Measurements from ENCODE around the gene ATAT1. TPM values are rescaled to one million over a fixed set of nuclear protein-coding genes. Genes with fewer than 3 reads are reported as not detected.
A peak's percentile ranks its signal among the peaks of the same experiment; 100 is the strongest.

The ATAT1 gene
- total RNA-seq, 1 experiment from 2014 or later, result 29.4 TPM

GRCh38 chr6:30678964-30679726 is 52.5 kb downstream of the ATAT1 start:
- intact Hi-C loops (cut with micrococcal nuclease; ENCODE audit: unreplicated experiment), result loop anchor here (1.0 kb wide), 2 partner anchors 43 to 198 kb away; no protein-coding TSS in a partner anchor
- CTCF ChIA-PET, result interaction anchor here (0.6 to 1.0 kb wide), 6 partner anchors 38 to 242 kb away, joined by 3 to 6 read pairs (median 4); partner anchors contain the start of gene MDC1
- H3F3A ChIP-seq (ENCODE audit: insufficient read depth, low read depth), result peaks cover 63% of the 10 kb centered on the region
- H3K27me3 ChIP-seq (ENCODE audit: insufficient read depth, low read depth), result no peaks in the 10 kb centered on the region
- peak in 1 of 2 experiments; percentile 74 for DNase-seq
- H3K4me1 ChIP-seq (replicated peaks; ENCODE audit: insufficient read depth), result peaks cover 30% of the 10 kb centered on the region
- POLR2A ChIA-PET (ENCODE audit: unreplicated experiment), result interaction anchor here (0.6 to 0.8 kb wide), 2 partner anchors 19 to 38 kb away, joined by 3 to 34 read pairs; partner anchors contain the start of gene MDC1
- H3K27ac ChIP-seq, result no peak overlapping the region
- H3K36me3 ChIP-seq (ENCODE audit: low read depth), result no peaks in the 10 kb centered on the region
- H3K4me2 ChIP-seq, result 0 out of 2 replicates have a peak overlapping the region, but pooled peaks have one; percentile 3
- no peaks in the 10 kb centered on the region for H4K20me1 ChIP-seq (ENCODE audit: insufficient read depth)
- H3K4me3 ChIP-seq, result no peak overlapping the region
- BruUV-seq (replicated peaks), result no TSS peak
- no peak overlapping the region for H2AFZ ChIP-seq
- H3K9me3 ChIP-seq (ENCODE audit: insufficient read depth, low read depth), result no peaks in the 10 kb centered on the region
- no peaks in the 10 kb centered on the region for H3K9me2 ChIP-seq (ENCODE audit: insufficient read depth)
- peaks cover 40% of the 10 kb centered on the region for H3K79me2 ChIP-seq (ENCODE audit: low read depth)
- TF ChIP-seq CTCF (conservative IDR thresholded peaks at IDR 0.05) (peak; percentile 94), EZH2 (IDR thresholded peaks at IDR 0.05; ENCODE audit: low read depth) (no peak)

GRCh38 chr6:30679765-30680535 is 53.3 kb downstream of the ATAT1 start:
- DNase-seq, result no peak
- no peak overlapping the region for H3K4me3 ChIP-seq
- H3K9me3 ChIP-seq (ENCODE audit: insufficient read depth, low read depth), result no peaks in the 10 kb centered on the region
- peaks cover 64% of the 10 kb centered on the region for H3F3A ChIP-seq (ENCODE audit: insufficient read depth, low read depth)
- no peaks in the 10 kb centered on the region for H3K9me2 ChIP-seq (ENCODE audit: insufficient read depth)
- H2AFZ ChIP-seq, result no peak overlapping the region
- H3K36me3 ChIP-seq (ENCODE audit: low read depth), result no peaks in the 10 kb centered on the region
- ChIA-PET POLR2A (ENCODE audit: unreplicated experiment) (interaction anchor here (0.6 kb wide), 1 partner anchor 37 kb away, joined by 3 read pairs; the partner anchor contains the start of gene MDC1), CTCF (interaction anchor here (0.6 kb wide), 2 partner anchors 196 to 613 kb away, joined by 3 to 4 read pairs; partner anchors contain the start of gene PPP1R11)
- no peak overlapping the region for H3K4me2 ChIP-seq
- peaks cover 33% of the 10 kb centered on the region for H3K4me1 ChIP-seq (replicated peaks; ENCODE audit: insufficient read depth)
- no peaks in the 10 kb centered on the region for H3K27me3 ChIP-seq (ENCODE audit: insufficient read depth, low read depth)
- H3K79me2 ChIP-seq (ENCODE audit: low read depth), result peaks cover 48% of the 10 kb centered on the region
- TF ChIP-seq CTCF (conservative IDR thresholded peaks at IDR 0.05) (no peak), EZH2 (IDR thresholded peaks at IDR 0.05; ENCODE audit: low read depth) (no peak)
- H4K20me1 ChIP-seq (ENCODE audit: insufficient read depth), result no peaks in the 10 kb centered on the region
- intact Hi-C loops (cut with micrococcal nuclease; ENCODE audit: unreplicated experiment), result loop anchor here (1.0 kb wide), 2 partner anchors 42 to 197 kb away; no protein-coding TSS in a partner anchor
- H3K27ac ChIP-seq, result no peak overlapping the region
- BruUV-seq (replicated peaks), result no TSS peak

GRCh38 chr6:30681766-30682142 is 55.1 kb downstream of the ATAT1 start:
- no peak for DNase-seq
- Histone ChIP-seq H3K4me1 (replicated peaks; ENCODE audit: insufficient read depth) (peaks cover 46% of the 10 kb centered on the region), H3K9me2 (ENCODE audit: insufficient read depth) (no peaks in the 10 kb centered on the region), H3K27me3 (ENCODE audit: insufficient read depth, low read depth) (no peaks in the 10 kb centered on the region), H3K9me3 (ENCODE audit: insufficient read depth, low read depth) (no peaks in the 10 kb centered on the region), H3K4me2 (peak overlapping the region; percentile 93), H3K79me2 (ENCODE audit: low read depth) (peaks cover 63% of the 10 kb centered on the region), H3K36me3 (ENCODE audit: low read depth) (no peaks in the 10 kb centered on the region), H3K4me3 (peak overlapping the region; percentile 98), H2AFZ (no peak overlapping the region), H4K20me1 (ENCODE audit: insufficient read depth) (no peaks in the 10 kb centered on the region), H3K27ac (peak overlapping the region; percentile 84), H3F3A (ENCODE audit: insufficient read depth, low read depth) (peaks cover 58% of the 10 kb centered on the region)
- ChIA-PET CTCF (interaction anchor here (1.0 kb wide), 1 partner anchor 45 kb away, joined by 5 read pairs; no protein-coding TSS in a partner anchor), POLR2A (ENCODE audit: unreplicated experiment) (interaction anchor here (0.6 kb wide), 1 partner anchor 46 kb away, joined by 4 read pairs; no protein-coding TSS in a partner anchor)
- TF ChIP-seq CTCF (conservative IDR thresholded peaks at IDR 0.05) (no peak), EZH2 (IDR thresholded peaks at IDR 0.05; ENCODE audit: low read depth) (no peak)
- intact Hi-C loops (cut with micrococcal nuclease; ENCODE audit: unreplicated experiment), result loop anchor here (1.0 to 2.0 kb wide), 2 partner anchors 36 to 201 kb away; partner anchors contain the start of gene MDC1
- TSS peak; percentile 2 for BruUV-seq (replicated peaks)
